ENCODE data around the gene ANKRD23. TPM values are rescaled to one million over a fixed set of nuclear protein-coding genes. Genes with fewer than 3 reads are reported as not detected.

ANKRD23 gene
- total and polyA plus RNA-seq, 4 experiments from 2014 or later: 1.5 to 19.7 (median 19.4) TPM; not detected in 1

GRCh38 chr2:96823198-96823597 is 20.6 kb downstream of the ANKRD23 start:
- H3K27me3 ChIP-seq (ENCODE audit: insufficient read depth, low read length): no peaks in the 10 kb centered on the region
- H3K9me3 ChIP-seq (ENCODE audit: control insufficient read depth in 1 of 2, low read length in 2 of 2): no peaks in the 10 kb centered on the region
- peak overlapping the region in 2 of 7 donors; percentile 54 to 70 for H3K27ac Mint-ChIP-seq
- H3K36me3 ChIP-seq (ENCODE audit: insufficient read depth, low read length): peaks cover 51% of the 10 kb centered on the region
- H3K4me1 Mint-ChIP-seq: peaks cover 34 to 55% (median 42%) of the 10 kb centered on the region in 4 donors
- H3K4me3 ChIP-seq (ENCODE audit: low read length in 2 of 2): no peak overlapping the region
- intact Hi-C loops (cut with micrococcal nuclease): no loop called here
- H3K4me1 ChIP-seq (ENCODE audit: insufficient read depth, low read length): peaks cover 34% of the 10 kb centered on the region
- H3K9me3 Mint-ChIP-seq: no peaks in the 10 kb centered on the region
- no peak for DNase-seq
- CTCF ChIA-PET (ENCODE audit: partially characterized antibody): interaction anchor here (1.6 kb wide), 1 partner anchor 8 kb away, joined by 4 read pairs; no protein-coding TSS in a partner anchor
- peaks cover 7 to 64% of the 10 kb centered on the region in 2 donors for H3K36me3 Mint-ChIP-seq
- H3K4me3 Mint-ChIP-seq: no peak overlapping the region
- H3K27me3 Mint-ChIP-seq: no peaks in the 10 kb centered on the region
- POLR2A ChIA-PET (ENCODE audit: partially characterized antibody): no interaction called here
- no peak overlapping the region for H3K27ac ChIP-seq (ENCODE audit: low read depth, low read length)

GRCh38 chr2:96822786-96823185 is 21.0 kb downstream of the ANKRD23 start:
- no peak for DNase-seq
- Mint-ChIP-seq H3K4me1 (peaks cover 37 to 59% (median 46%) of the 10 kb centered on the region in 4 donors), H3K9me3 (no peaks in the 10 kb centered on the region), H3K27ac (peak overlapping the region in 2 of 7 donors; percentile 54 to 75), H3K4me3 (no peak overlapping the region), H3K36me3 (peaks cover 7 to 63% of the 10 kb centered on the region in 2 donors), H3K27me3 (no peaks in the 10 kb centered on the region)
- no peaks in the 10 kb centered on the region for H3K9me3 ChIP-seq (ENCODE audit: control insufficient read depth in 1 of 2, low read length in 2 of 2)
- ChIA-PET POLR2A (ENCODE audit: partially characterized antibody) (no interaction called here), CTCF (ENCODE audit: partially characterized antibody) (interaction anchor here (1.2 to 1.6 kb wide), 2 partner anchors 8 to 35 kb away, joined by 4 read pairs; partner anchors contain the start of gene ANKRD39)
- no peak overlapping the region for H3K27ac ChIP-seq (ENCODE audit: low read depth, low read length)
- H3K27me3 ChIP-seq (ENCODE audit: insufficient read depth, low read length): no peaks in the 10 kb centered on the region
- intact Hi-C loops (cut with micrococcal nuclease): no loop called here
- no peak overlapping the region for H3K4me3 ChIP-seq (ENCODE audit: low read length in 2 of 2)
- peaks cover 47% of the 10 kb centered on the region for H3K36me3 ChIP-seq (ENCODE audit: insufficient read depth, low read length)
- peaks cover 39% of the 10 kb centered on the region for H3K4me1 ChIP-seq (ENCODE audit: insufficient read depth, low read length)

DNA sequence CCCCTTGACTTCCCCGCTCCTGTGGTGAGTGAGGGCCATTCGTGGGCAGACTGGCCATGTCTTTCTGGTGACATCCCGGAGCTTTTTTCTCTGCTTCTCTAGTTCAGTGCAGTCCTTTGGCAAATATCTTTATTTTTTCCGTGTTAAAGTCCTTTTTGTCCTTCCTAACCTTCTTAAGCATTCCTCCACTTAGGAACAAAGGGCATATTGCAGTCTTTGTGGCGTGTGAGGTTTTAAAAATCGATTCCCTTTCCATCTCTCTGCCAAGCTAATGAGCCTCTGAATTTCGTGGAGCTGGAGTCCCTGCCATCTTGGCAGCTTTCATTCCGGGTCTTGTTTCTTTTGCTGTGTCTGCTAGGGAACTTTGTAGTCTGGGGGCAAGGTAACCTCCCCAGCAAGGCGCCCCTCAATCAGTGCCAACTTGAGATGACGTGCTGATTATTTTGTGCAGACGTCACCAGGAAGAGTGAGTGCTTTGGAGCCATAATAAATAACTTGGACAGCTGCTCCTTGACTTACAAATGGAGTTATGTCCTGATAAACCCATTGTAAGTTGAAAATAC is 22.6 kb downstream of the ANKRD23 start:
- DNase-seq: no peak
- H3K4me3 ChIP-seq (ENCODE audit: low read length in 2 of 2): no peak overlapping the region
- ChIA-PET POLR2A (ENCODE audit: partially characterized antibody) (interaction anchor here (1.0 to 7.6 kb wide), 5 partner anchors 15 to 103 kb away, joined by 3 to 80 read pairs (median 4); partner anchors contain the start of gene ANKRD39), CTCF (ENCODE audit: partially characterized antibody) (interaction anchor here (1.0 to 6.8 kb wide), 3 partner anchors 36 to 141 kb away, joined by 3 to 32 read pairs (median 3); partner anchors contain the start of genes ANKRD39 and CNNM4)
- H3K27me3 Mint-ChIP-seq: no peaks in the 10 kb centered on the region
- peak overlapping the region in 6 of 7 donors; percentile 1 to 74 (median 56) for H3K27ac Mint-ChIP-seq
- H3K36me3 ChIP-seq (ENCODE audit: insufficient read depth, low read length): peaks cover 39% of the 10 kb centered on the region
- peaks cover 7 to 54% of the 10 kb centered on the region in 2 donors for H3K36me3 Mint-ChIP-seq
- H3K4me1 Mint-ChIP-seq: peaks cover 40 to 66% (median 50%) of the 10 kb centered on the region in 4 donors
- no peaks in the 10 kb centered on the region for H3K9me3 Mint-ChIP-seq
- peaks cover 46% of the 10 kb centered on the region for H3K4me1 ChIP-seq (ENCODE audit: insufficient read depth, low read length)
- no peaks in the 10 kb centered on the region for H3K9me3 ChIP-seq (ENCODE audit: control insufficient read depth in 1 of 2, low read length in 2 of 2)
- intact Hi-C loops (cut with micrococcal nuclease): no loop called here
- H3K27me3 ChIP-seq (ENCODE audit: insufficient read depth, low read length): no peaks in the 10 kb centered on the region
- H3K27ac ChIP-seq (ENCODE audit: low read depth, low read length): no peak overlapping the region
- peak overlapping the region in 5 of 8 donors; percentile 10 to 88 (median 40) for H3K4me3 Mint-ChIP-seq

DNA sequence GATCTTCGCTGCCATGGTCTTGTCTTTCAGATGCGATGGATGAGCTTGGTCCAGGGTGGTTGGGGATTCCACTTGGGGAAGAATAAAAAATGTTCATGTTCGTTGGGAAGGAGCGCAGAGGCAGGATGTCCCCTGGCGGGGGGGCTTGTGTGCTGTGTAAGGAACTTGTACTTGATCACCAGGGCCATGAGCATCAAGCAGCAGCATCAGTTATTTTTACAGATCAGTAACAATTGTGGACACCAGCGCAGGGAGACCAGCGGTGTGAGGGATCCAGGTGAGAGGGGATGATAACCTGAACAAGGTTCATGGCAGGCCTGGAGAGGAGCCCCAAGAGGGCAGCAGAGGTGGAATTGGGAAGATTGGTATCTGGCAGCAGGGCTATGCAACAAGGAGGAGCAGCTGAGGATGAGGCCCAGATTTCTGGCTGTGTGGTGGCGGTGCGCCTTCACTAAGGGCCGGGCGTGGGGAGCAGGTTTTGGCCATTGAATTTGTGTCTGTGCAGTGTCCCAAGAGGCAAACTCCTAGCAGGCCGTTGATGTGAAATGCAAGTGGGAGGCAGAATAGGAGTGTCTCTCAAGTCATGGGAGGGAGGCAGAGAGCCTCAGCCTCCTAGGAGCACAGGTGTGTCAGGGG is 23.8 kb downstream of the ANKRD23 start:
- ChIA-PET CTCF (ENCODE audit: partially characterized antibody) (interaction anchor here (0.9 to 6.8 kb wide), 5 partner anchors 10 to 142 kb away, joined by 3 to 32 read pairs (median 3); partner anchors contain the start of gene ANKRD39), POLR2A (ENCODE audit: partially characterized antibody) (interaction anchor here (0.6 to 7.6 kb wide), 8 partner anchors 9 to 132 kb away, joined by 3 to 80 read pairs (median 8); partner anchors contain the start of genes ANKRD39 and CNNM4)
- H3K36me3 ChIP-seq (ENCODE audit: insufficient read depth, low read length): peaks cover 33% of the 10 kb centered on the region
- H3K4me1 ChIP-seq (ENCODE audit: insufficient read depth, low read length): peaks cover 52% of the 10 kb centered on the region
- Mint-ChIP-seq H3K36me3 (peaks cover 7 to 50% of the 10 kb centered on the region in 2 donors), H3K4me3 (peak overlapping the region; percentile 31 to 92 (median 86)), H3K27me3 (no peaks in the 10 kb centered on the region), H3K4me1 (peaks cover 44 to 70% (median 56%) of the 10 kb centered on the region in 4 donors), H3K27ac (peak overlapping the region in 5 of 7 donors; percentile 68 to 90 (median 79)), H3K9me3 (no peaks in the 10 kb centered on the region)
- no peak overlapping the region for H3K27ac ChIP-seq (ENCODE audit: low read depth, low read length)
- no peak for DNase-seq
- H3K27me3 ChIP-seq (ENCODE audit: insufficient read depth, low read length): no peaks in the 10 kb centered on the region
- no peaks in the 10 kb centered on the region for H3K9me3 ChIP-seq (ENCODE audit: control insufficient read depth in 1 of 2, low read length in 2 of 2)
- H3K4me3 ChIP-seq (ENCODE audit: low read length in 2 of 2): no peak overlapping the region
- intact Hi-C loops (cut with micrococcal nuclease): loop anchor here (5.0 kb wide), 2 partner anchors 58 to 292 kb away; partner anchors contain the start of genes ANKRD36 and CNNM4

DNA sequence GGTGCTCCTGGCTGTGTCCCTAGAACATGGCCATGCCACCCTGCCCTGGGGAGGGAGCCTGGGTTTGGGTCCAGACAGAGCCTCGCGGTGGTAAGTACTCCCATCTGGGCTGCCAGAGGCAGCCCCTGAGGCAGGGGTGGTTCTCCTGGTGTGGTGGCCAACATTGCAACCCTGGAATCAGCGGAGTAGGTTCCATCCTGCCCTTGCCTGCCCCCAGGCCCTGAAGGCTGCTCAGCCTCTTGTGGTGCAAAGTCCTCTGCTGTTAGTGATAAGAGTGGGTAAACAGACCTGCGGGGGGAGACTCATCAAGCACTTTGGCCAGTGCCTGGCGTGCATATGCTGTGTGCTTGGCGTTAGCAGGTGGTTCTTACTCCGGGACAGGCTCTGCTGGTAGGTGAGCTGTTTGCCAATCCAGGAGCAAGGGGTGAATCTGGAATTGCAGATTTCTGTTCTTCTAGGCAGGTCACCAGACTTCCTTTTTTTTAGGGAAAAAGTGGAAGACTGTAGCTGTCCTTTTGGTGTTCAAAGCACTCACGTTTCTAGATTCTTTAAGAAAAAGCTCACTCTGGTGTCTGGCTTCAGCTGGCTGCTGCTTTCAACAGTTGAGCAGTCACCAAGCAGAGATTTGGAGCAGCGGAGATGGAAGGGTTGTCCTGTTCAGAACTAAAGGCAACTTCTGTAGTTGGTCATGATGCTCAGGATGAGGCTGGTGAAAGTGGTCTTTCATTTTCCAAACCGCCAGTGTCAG is 24.5 kb downstream of the ANKRD23 start:
- Mint-ChIP-seq H3K27me3 (no peaks in the 10 kb centered on the region), H3K27ac (peak overlapping the region in 6 of 7 donors; percentile 43 to 90 (median 74)), H3K4me3 (peak overlapping the region; percentile 74 to 92 (median 87)), H3K9me3 (no peaks in the 10 kb centered on the region), H3K36me3 (peaks cover 7 to 44% of the 10 kb centered on the region in 2 donors), H3K4me1 (peaks cover 46 to 67% (median 58%) of the 10 kb centered on the region in 4 donors)
- H3K4me3 ChIP-seq (ENCODE audit: low read length in 2 of 2): peak overlapping the region in 1 of 2 donors; percentile 74
- H3K27me3 ChIP-seq (ENCODE audit: insufficient read depth, low read length): no peaks in the 10 kb centered on the region
- H3K4me1 ChIP-seq (ENCODE audit: insufficient read depth, low read length): peaks cover 55% of the 10 kb centered on the region
- ChIA-PET POLR2A (ENCODE audit: partially characterized antibody) (interaction anchor here (0.6 to 7.6 kb wide), 11 partner anchors 9 to 673 kb away, joined by 3 to 80 read pairs (median 6); partner anchors contain the start of genes ANKRD39 and CNNM4), CTCF (ENCODE audit: partially characterized antibody) (interaction anchor here (0.9 to 6.8 kb wide), 5 partner anchors 11 to 137 kb away, joined by 3 to 32 read pairs (median 5); partner anchors contain the start of gene ANKRD39)
- H3K27ac ChIP-seq (ENCODE audit: low read depth, low read length): no peak overlapping the region
- no peaks in the 10 kb centered on the region for H3K9me3 ChIP-seq (ENCODE audit: control insufficient read depth in 1 of 2, low read length in 2 of 2)
- peaks cover 27% of the 10 kb centered on the region for H3K36me3 ChIP-seq (ENCODE audit: insufficient read depth, low read length)
- intact Hi-C loops (cut with micrococcal nuclease): loop anchor here (5.0 kb wide), 2 partner anchors 57 to 293 kb away; partner anchors contain the start of genes ANKRD36 and CNNM4
- DNase-seq: no peak

DNA sequence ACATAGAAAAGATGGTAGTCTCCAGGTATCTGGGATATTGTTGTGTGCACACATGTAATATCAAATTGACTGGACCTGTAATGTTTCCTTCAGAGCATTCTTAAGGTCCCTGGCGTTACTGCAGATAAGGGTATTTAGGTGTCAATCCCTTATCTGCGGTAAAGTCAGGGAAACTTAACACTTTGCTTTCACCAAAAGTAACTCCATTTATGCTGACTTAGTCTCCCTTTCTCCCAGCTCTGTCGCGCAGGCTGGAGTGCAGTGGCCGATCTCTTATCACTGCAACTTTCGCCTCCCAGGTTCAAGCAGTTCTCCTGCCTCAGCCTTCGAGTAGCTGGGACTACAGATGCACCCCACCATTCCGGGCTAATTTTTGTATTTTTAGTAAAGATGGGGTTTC is 25.9 kb downstream of the ANKRD23 start:
- H3K36me3 ChIP-seq (ENCODE audit: insufficient read depth, low read length): peaks cover 16% of the 10 kb centered on the region
- no peaks in the 10 kb centered on the region for H3K27me3 ChIP-seq (ENCODE audit: insufficient read depth, low read length)
- Mint-ChIP-seq H3K27me3 (no peaks in the 10 kb centered on the region), H3K4me3 (peak overlapping the region; percentile 80 to 92 (median 87)), H3K4me1 (peaks cover 49 to 70% (median 59%) of the 10 kb centered on the region in 4 donors), H3K27ac (peak overlapping the region; percentile 11 to 84 (median 72)), H3K36me3 (peaks cover 7 to 39% of the 10 kb centered on the region in 2 donors), H3K9me3 (no peaks in the 10 kb centered on the region)
- ChIA-PET CTCF (ENCODE audit: partially characterized antibody) (interaction anchor here (0.7 to 6.8 kb wide), 8 partner anchors 11 to 140 kb away, joined by 3 to 32 read pairs (median 4); partner anchors contain the start of genes ANKRD39 and CNNM4), POLR2A (ENCODE audit: partially characterized antibody) (interaction anchor here (0.8 to 7.6 kb wide), 10 partner anchors 8 to 145 kb away, joined by 3 to 104 read pairs (median 7); partner anchors contain the start of genes ANKRD39 and CNNM4)
- H3K9me3 ChIP-seq (ENCODE audit: control insufficient read depth in 1 of 2, low read length in 2 of 2): no peaks in the 10 kb centered on the region
- DNase-seq: no peak
- H3K4me3 ChIP-seq (ENCODE audit: low read length in 2 of 2): peak overlapping the region; percentile 63 to 74
- no peak overlapping the region for H3K27ac ChIP-seq (ENCODE audit: low read depth, low read length)
- intact Hi-C loops (cut with micrococcal nuclease): loop anchor here (5.0 kb wide), 2 partner anchors 56 to 294 kb away; partner anchors contain the start of genes ANKRD36 and CNNM4
- peaks cover 61% of the 10 kb centered on the region for H3K4me1 ChIP-seq (ENCODE audit: insufficient read depth, low read length)
